HG03460 (cell line): ENCODE results near the gene RGS17.
"Not testable (repeated sequence)": the region's sequence is repeated elsewhere in the genome, so short reads cannot be mapped to it uniquely, and the experiment has no call there.

Source experiments
- ATAC-seq: cut with Tn5 transposase; IDR thresholded peaks from one replicate; pipeline ENCODE4 v1.9.1; 2021; ENCODE audit not compliant: unreplicated experiment

RGS17 gene

DNA sequence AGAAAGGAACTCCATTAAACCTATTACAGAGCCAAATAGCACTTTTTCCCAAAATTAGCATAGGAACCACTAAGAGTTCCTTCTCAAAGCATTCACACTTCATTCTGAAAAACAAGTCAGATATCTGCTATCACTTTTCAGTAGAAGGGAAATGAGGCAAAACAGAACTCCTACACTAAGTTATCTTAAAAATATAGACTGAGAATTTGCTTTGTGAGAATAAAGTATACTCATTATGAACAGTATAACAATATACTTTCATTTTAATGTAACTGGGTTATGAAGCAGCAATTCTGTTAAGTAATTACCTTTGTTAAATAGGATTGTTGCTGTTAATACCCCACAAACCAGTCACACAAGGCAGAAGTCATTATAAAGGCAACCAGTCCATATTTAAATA, 137.2 kb downstream of the RGS17 start:
- ATAC-seq: no peak

DNA sequence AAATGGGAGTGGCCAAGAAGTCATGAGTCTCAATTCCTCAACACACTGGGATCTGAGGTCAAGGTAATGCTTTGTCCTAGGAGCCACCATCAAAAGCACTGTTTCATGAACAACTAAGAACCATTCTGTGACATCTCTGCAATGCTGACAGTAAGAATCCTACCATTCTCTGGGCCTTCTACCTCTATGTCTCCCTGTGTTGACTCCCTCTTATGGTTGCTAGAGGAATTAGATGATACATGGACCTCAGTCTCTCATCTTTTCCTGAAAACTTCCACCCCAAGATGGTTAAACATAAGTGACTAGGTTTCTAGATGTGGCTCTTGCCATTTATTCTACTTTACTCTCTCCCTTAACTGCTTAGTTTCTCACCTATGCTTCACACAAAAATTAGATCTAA, 137.7 kb downstream of the RGS17 start:
- no peak for ATAC-seq

DNA sequence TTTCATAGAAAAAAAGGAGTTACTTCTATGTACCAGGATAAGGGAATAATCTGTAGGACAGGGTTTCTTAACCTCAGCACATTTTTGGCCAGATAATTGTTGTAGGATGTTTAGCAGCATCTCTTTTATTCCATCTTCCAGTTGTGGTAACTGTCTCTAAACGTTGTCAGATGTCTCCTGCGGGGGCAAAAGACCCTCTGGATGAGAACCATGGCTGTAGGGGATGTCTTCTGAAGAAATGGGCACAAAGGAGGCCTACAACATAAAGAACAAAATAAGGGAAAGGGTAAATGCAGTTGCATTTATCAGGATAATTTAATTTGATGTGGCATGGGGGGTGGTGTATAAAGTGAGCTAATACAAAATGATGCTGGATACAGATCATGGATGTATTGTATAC, 144.1 kb downstream of the RGS17 start:
- no peak for ATAC-seq

DNA sequence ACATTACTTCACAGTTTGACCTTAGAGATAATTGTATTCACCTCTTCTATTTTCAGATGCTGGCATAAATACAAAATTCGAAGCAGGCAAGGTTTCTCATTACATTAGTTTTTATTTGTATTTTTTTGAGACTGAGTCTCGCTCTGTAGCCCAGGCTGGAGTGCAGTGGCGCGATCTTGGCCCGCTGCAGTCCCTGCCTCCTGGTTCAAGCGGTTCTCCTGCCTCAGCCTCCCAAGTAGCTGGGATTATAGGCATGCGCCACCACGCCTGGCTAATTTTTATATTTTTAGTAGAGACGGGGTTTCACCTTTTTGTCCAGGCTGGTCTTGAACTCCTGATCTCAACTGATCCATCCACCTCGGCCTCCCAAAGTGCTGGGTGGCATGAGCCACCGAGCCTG, 145.8 kb downstream of the RGS17 start:
- not testable (repeated sequence) for ATAC-seq

DNA sequence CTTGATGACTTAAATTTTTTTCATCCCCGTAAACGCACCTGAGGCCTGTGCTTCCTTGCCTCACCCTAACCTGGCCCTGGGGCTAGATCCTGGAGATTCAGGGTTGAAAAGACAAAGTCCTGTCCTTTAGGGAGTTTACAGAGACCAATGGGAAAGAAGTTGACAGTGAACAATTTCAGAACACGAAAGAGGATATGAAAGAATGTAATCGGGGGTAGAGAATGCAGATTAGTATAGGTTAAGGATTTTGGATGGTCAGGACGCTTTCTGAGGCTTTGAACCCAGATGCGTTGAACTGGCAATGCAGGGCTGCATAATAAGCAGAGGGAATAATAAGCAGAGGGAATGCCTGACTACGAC, 146.6 kb downstream of the RGS17 start:
- peak; percentile 26 for ATAC-seq

DNA sequence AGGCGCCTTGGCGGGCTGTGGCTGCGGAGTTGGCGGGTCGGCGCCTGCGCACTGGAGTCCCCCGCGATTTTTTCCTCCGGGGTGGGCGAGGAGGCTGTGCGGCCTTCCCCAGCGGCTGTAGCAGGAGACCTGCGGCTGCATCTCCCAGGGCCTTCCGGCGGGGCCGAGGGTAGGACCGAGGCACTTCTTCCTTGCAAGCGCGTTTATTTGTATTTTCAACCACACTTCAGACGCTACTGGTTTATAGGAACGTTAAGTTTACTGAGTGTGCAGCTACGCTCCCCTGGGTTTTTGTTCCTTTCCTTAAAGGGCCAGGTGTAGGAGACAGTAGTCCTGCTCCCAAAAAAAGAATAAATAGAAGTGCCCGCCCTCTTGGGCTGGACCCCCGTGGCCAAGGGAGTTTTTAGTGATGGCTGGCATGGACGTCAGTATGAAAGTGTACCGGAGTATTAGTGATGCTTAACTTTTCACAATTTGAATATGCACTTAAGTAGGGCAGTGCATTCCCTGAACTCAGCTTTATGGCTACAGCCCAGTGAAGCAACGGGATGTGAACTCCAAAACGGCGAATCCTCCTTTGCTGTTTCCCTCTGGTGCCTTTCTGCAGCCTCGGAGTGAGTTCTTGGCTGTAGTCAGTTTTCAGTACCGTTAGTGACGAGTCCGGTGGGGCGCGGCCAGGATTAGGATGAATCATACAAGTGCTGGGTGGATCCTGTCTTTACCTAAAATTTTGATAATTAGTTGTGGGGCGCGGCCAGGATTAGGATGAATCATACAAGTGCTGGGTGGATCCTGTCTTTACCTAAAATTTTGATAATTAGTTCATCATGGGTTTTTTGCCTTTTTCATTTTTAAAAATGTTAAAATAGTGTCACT, 147.2 kb downstream of the RGS17 start:
- ATAC-seq: peak; percentile 23

DNA sequence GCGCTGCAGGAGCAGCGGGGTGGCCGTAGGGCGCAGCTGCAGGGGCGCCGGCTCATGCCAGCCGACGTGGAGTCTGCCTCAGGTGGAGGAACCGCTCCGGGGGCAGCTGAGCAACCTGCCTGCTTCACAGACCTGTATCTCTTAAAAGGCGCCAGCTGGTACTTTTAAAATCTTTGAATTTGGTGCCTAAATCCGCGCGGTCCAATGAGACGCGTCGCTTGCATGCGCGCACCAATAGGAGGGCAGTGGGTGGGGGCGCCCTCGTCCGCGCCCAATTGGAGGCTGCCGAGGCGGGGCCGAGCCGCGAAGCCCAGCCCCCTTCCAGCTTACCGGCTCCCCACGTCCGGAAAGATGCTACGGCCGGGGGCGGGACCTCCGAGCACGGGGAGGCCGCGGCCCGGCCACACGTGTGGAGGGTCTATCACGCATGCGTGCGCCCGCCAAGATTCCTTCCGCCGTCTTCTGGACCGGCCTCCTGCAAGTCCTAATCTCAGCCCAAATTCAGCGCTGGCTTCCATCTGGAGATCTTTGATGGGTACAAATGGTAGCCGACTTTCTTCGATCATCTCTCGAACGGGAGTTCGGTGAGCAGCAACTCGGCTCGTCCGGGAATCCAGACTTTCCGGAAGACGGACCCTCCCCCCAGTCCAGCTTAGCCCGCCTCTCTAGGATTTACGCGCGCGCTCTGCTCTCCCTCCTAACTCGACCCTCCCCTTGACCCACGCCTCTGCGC, 148.0 kb downstream of the RGS17 start, which contains the start of gene FBXO5:
Gene FBXO5, minus strand, starts transcription at position 138 of the 733 bp plus-strand sequence. Its CDS starts 82 bp downstream, at position 56.
- ATAC-seq: peak; percentile 81

DNA sequence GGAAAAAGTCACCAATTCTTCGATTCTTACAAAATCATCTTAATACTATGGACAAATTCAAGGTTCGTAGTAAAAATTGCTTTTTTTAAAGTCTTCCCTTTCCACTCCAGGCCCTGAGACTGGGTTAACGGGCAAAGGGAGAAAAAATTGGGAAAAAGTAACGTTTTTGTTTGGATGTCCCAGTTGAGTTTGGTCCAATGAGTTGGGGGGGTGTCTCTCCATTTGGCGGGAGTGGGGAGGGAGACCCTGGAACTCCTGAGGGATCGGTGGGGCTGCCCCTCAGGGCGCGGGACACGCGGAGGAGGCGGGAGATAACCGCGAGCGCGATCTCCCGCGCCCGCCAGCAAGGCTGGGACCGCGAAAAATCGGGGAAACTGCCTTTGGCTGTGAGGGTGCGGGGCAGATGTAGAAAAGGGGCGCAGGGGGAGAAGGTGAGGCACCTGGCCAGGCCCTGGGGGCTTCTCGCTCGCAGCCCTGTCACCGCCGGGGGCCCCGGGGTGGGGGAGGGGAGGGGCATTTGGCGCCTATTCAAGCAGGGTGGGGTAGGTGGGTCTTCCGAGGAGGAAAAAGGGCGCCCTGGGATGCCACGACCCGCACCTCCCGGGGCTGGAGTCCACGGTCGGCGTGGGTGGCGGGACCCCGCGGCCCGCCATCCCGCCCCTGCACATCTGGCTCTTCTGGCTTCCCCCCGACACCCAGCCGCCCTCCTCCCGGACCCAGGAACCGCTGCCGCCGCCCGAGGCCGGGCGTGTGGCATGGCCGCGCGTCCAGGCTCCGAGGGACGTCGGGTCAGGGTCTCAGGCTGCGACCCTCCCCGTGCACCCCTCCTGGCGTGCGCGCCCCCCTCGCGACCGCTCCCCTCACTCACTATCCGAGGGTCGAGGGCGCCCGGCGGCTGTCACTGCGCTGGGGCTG, 148.8 kb downstream of the RGS17 start:
- no peak for ATAC-seq

DNA sequence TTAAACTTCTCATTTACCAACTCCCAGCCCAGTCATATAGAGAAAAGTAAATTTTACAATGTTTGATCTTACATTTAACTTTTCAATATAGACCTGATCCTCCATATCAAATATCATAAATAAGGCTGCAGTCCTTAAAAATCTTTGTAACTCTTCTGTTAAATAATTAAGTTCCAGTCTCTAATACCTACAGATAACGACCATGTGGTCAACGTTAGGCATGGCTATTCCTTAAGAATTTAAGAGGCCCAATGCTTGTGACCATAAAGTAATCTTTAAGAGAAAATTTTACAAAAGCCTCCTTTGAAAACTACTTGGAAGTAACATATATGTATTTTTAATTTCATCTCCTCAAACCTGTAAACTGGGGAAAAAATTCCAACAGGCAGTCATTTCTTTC, 149.9 kb downstream of the RGS17 start:
- no peak for ATAC-seq

DNA sequence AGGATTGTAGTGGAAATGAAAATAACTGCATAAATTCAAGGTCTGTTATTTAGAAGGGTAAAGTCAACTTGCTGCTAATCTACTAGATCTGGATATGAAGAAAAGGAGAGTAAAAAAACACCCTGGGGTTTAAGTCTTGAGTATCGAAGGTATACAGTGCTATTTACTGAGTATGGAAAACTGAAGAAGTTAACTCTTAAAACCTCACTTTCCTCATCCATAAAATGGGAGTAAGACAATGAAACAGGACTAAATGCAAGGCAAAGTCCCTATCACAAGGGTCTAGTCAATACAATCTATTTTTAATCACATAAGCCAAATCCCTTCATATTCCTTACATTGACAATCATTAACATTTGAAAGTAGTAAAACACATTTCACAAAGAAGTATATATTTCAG, 150.4 kb downstream of the RGS17 start:
- ATAC-seq: no peak

DNA sequence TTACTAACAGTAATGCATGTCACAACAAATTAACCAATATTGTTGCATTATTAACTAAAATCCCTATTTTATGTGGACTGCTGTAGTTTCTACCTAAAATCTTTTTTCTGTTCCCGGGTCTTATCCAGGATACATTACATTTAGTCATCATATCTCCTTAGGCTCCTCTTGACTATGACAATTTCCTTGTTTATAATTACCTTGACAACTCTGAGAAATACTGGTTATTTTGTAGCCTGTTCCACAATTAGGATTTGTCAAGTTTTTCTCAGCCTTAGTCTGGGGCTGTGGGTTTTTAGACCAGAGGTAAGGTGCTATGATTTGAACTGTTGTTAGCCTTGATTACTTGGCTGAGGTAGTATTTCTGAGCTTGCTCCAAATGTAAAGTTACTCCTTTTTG, 152.0 kb downstream of the RGS17 start:
- ATAC-seq: no peak

DNA sequence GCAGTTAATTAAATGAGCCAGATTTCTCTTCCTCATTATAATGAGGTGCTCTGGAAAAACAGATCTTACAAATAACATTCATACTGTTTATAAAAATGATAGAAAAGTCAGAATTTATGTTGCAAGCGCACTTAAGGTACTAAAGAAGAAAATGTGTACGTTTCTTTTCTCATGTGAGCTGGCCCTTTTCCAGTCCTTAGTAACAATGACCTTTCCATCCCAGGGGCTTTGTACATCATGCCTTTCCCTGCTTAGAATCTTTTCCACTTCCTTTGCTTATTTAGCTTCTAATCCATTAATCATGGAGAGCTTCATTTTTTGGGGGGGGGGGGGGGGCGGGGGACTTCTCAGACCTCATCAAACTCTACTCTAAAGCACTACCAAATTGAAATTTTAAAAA, 153.0 kb downstream of the RGS17 start:
- no peak for ATAC-seq

DNA sequence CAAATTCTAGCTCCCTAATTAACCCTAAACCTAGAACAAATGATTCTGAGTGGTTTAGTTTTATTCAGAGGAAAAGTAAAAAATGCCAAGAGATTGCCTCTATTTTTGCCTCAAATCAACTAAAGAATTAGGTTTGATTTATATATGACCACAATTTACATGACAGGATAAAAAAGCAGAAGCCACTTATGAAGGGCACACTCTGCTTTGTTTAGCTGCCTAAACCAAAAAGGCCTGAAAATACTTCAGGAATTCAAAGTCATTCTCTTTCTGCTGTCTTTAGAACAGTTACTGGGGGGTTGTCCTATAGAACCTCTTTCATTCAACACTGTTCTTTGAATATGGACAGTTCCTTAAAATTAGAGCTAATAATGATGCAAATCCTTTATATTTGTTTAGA, 153.5 kb downstream of the RGS17 start:
- no peak for ATAC-seq

DNA sequence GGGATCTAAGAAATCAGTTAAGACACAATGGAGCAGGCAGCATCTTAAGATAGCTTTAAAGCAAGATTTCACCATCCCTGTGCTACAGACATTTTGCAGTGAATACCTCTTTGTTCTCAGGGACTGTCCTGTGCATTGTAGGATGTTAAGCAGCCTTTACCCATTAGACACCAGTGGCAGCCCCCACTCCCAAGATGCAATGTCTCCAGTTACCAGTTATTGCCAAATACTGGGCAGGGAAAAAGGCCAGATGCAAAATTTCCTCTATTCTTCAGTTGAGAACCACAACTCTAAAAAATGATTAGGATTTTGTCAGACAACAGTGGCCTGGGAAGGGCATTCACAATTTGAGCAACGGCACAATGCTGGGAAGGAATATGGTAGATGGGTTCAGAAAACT, 154.3 kb downstream of the RGS17 start:
- ATAC-seq: no peak

DNA sequence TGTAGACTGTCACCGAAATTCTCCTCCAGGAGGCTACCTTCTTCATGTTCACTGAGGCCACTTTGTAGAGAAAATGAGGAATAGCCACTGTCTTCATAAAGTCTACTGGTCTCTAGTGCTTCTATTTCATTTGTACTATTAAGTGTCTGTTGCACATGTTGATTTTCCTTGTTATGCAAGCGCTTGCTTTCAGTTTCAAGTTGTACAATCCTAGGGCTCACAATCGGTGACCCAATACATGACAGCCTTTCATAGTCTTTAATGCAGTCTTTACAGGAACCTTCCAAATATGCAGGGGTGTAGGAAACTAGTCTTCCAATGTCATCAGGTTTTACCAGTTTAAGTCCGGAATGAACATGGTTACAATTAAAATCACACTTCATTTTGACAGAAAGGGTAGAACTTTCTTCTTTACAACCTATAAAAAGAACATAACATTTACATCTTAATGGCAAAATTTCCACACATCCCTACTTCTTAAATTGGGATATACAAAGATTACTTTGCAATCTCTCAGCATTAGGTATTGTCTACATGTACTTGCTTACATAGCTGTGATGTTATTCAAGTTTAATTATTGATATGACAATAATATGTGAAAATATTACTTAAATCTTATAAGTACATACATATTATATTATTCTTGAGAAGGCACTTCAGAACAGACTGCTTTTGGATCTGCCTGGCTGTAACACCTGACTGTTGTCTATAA, 155.7 kb downstream of the RGS17 start:
- ATAC-seq: peak; percentile 50

DNA sequence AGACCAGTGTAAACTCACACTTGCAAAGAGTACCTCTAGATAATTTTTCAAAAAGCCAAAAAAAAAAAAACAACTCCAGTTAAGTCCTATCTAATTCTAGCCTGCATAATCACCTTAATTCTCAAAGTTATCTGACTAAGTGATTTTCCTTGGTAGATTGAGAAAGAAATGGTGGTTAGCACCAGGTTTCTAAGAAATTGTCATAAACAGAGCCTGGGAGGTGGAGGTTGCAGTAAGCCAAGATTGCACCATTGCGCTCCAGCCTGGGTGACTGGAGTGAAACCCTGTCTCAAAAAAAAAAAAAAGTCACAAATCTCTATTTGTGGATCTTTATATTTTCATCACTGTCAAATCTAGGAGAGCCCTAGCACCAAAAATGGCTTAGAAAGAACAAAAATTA, 157.2 kb downstream of the RGS17 start:
- ATAC-seq: no peak

DNA sequence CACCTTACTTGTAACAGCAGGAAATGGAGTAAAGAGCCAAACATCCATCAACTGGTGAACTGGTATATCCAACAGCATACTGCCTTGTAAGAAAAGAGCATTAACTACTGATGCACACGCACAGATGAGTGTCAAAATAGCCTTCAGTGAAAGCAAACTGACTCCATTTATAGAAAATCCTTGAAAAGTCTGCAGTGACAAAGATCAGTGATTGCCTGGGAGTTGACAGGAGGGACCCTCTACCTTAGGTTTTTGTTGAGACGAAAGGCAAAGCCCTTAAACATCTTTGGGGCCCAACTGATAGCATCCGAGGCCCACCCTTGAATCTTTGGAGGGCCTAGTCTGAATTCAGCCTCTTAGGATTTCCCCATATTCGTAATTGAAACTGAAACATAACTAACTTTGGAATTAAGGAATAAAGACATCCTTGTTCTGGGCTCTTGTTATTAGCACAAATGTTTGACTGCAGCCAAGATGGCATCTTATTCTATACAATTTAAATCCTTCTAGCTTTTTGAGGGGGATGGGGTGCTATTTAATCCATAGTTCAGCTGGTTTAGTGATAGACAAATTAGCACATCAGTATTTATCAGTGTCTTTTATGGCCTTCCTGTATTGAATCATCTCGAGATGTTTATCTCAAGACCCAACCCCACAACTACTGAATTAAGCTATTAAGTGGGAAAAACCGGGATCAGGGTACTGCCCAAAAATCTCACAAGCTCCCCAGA, 161.2 kb downstream of the RGS17 start:
- no peak for ATAC-seq

DNA sequence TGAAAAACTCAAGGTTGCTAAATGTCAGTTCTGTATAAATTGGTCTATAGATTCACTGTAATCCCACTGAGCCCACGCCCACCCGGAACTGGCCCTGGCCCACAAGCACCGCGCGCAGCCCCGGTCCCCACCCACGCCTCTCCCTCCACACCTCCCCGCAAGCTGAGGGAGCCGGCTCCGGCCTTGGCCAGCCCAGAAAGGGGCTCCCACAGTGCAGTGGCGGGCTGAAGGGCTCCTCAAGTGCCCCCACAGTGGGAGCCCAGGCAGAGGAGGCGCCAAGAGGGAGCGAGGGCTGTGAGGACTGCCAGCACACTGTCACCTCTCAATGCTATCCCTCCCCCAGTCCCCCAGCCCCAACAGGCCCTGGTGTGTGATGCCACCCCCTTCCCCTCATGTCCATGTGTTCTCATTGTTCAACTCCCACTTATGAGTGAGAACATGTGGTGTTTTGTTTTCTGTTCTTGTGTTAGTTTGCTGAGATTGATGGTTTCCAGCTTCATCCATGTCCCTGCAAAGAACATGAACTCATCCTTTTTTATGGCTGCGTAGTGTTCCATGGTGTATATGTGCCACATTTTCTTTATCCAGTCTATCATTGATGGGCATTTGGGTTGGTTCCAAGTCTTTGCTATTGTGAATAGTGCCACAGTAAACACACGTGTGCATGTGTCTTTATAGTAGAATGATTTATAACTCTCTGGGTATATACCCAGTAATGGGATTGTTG, 164.8 kb downstream of the RGS17 start:
- ATAC-seq: not testable (repeated sequence)

DNA sequence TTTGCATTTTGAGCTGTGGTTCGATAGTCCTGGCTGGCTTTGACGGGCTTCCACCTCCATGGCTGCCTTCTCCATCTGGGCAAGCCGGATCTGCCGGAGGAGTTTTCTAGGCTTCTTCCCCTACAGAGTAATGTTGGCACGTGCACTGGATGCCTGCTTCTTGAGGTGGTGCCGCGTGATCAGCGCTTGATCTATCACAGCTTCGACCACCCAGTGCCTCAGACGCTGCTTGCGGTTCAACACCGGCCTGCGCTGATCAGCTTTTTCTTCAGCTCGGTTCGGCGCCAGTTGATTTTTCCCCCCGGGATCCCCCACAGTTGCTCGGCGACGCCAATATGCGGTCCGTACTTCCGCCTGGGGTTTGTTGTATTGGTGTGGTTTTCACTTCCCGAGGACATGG, 171.7 kb downstream of the RGS17 start:
- ATAC-seq: no peak
